Measurements from ENCODE around the gene FAS. TPM values are rescaled to one million over a fixed set of nuclear protein-coding genes. Genes with fewer than 3 reads are reported as not detected.

FAS gene
- total RNA-seq, result 10 to 100 TPM in 3 of 4 donors, 1 to 10 TPM in 1; 10.0 to 27.2 (median 23.6) TPM

- TF ChIP-seq CTCF (IDR thresholded peaks at IDR 0.05; ENCODE audit: low read depth), result no peak
Observed at GRCh38 chr10:88990384-88991160, at the start of gene FAS. Gene FAS, plus strand, starts transcription at chr10:88990798. Its CDS starts 79 bp downstream, at chr10:88990877.

- no peak for TF ChIP-seq CTCF (IDR thresholded peaks at IDR 0.05; ENCODE audit: low read depth)
Observed at GRCh38 chr10:88941026-88941425, 49.6 kb upstream of the FAS start.

GRCh38 chr10:88943778-88944177 lies 46.8 kb upstream of the FAS start:
- TF ChIP-seq CTCF (IDR thresholded peaks at IDR 0.05; ENCODE audit: low read depth), result no peak

- TF ChIP-seq CTCF (IDR thresholded peaks at IDR 0.05; ENCODE audit: low read depth), result no peak
Observed at GRCh38 chr10:88944813-88945212, 45.8 kb upstream of the FAS start.

GRCh38 chr10:88946200-88946599 lies 44.4 kb upstream of the FAS start:
- TF ChIP-seq CTCF (IDR thresholded peaks at IDR 0.05; ENCODE audit: low read depth), result no peak

- no peak for TF ChIP-seq CTCF (IDR thresholded peaks at IDR 0.05; ENCODE audit: low read depth)
Observed at GRCh38 chr10:88946965-88947590, 43.5 kb upstream of the FAS start.

- no peak for TF ChIP-seq CTCF (IDR thresholded peaks at IDR 0.05; ENCODE audit: low read depth)
Observed at GRCh38 chr10:88949051-88949450, 41.5 kb upstream of the FAS start.
